Activated CD4-positive, alpha-beta T cell treated with anti-CD3 and anti-CD28 coated beads, Interleukin-2, amount 10 ng/mL, durations not matched to agents 7 days and 5 days (primary cell): ENCODE measurements around the gene TBL1X. TPM values are rescaled to one million over a fixed set of nuclear protein-coding genes. Genes with fewer than 3 reads are reported as not detected.
"Not testable (repeated sequence)": the region's sequence is repeated elsewhere in the genome, so short reads cannot be mapped to it uniquely, and the experiment has no call there.

Experiments used
- CTCF ChIA-PET: fragments of 350-600 bp; sonication (Branson Sonifier 250); formaldehyde crosslinking; loops from one replicate; lab custom pipeline; 2021; ENCODE audit warnings: antibody characterized with exemption; lab: Charles Lee
- POLR2A ChIA-PET: fragments of 350-600 bp; sonication (Branson Sonifier 250); formaldehyde crosslinking; loops from one replicate; lab custom pipeline; 2021; ENCODE audit warnings: antibody characterized with exemption; lab: Charles Lee
- DNase-seq: peaks from one replicate; pipeline ENCODE4 v3.0.0-alpha.2; 2020
- H3K27ac Mint-ChIP-seq: one replicate; pipeline ENCODE4 v1.8.0; 2021; ENCODE audit warnings: mild to moderate bottlenecking, moderate library complexity, mixed read lengths
- H3K27me3 Mint-ChIP-seq: one replicate; pipeline ENCODE4 v1.8.0; 2021; ENCODE audit warnings: mixed read lengths
- H3K36me3 Mint-ChIP-seq: one replicate; pipeline ENCODE4 v1.8.0; 2021; ENCODE audit warnings: low read depth, mixed read lengths
- H3K4me1 Mint-ChIP-seq: one replicate; pipeline ENCODE4 v1.8.0; 2021; ENCODE audit warnings: mixed read lengths
- H3K4me3 Mint-ChIP-seq: one replicate; pipeline ENCODE4 v1.8.0; 2021; ENCODE audit warnings: mild to moderate bottlenecking, moderate library complexity, mixed read lengths
- H3K9me3 Mint-ChIP-seq: one replicate; pipeline ENCODE4 v1.8.0; 2021; ENCODE audit warnings: mixed read lengths
- total RNA-seq, 2 experiments: library from RNA; stranded (reverse); gene quantifications; one replicate each; pipeline ENCODE4 v1.2.3, GENCODE V29; 2021

Gene TBL1X
- total RNA-seq, 2 experiments from 2014 or later, result 21.2 to 23.6 TPM

- Mint-ChIP-seq H3K27ac (peak overlapping the region; percentile 62), H3K4me1 (peaks cover 50% of the 10 kb centered on the region), H3K27me3 (no peaks in the 10 kb centered on the region), H3K9me3 (no peaks in the 10 kb centered on the region), H3K36me3 (peaks cover 12% of the 10 kb centered on the region), H3K4me3 (peak overlapping the region; percentile 76)
- ChIA-PET POLR2A (no interaction called here), CTCF (interaction anchor here (0.6 kb wide), 1 partner anchor 80 kb away, joined by 3 read pairs; no protein-coding TSS in a partner anchor)
- DNase-seq, result peak; percentile 15
Observed at GRCh38 chrX:9465380-9466123, 694 bp downstream of the TBL1X start.

- DNase-seq, result peak; percentile 16
- CTCF ChIA-PET, result no interaction called here
- POLR2A ChIA-PET, result no interaction called here
- no peaks in the 10 kb centered on the region for H3K9me3 Mint-ChIP-seq
- peak overlapping the region; percentile 80 for H3K27ac Mint-ChIP-seq
- peaks cover 49% of the 10 kb centered on the region for H3K4me1 Mint-ChIP-seq
- peaks cover 17% of the 10 kb centered on the region for H3K36me3 Mint-ChIP-seq
- peak overlapping the region; percentile 76 for H3K4me3 Mint-ChIP-seq
- H3K27me3 Mint-ChIP-seq, result no peaks in the 10 kb centered on the region
Observed at GRCh38 chrX:9466124-9466495, 1.3 kb downstream of the TBL1X start.

GRCh38 chrX:9466736-9467135 is 1.9 kb downstream of the TBL1X start:
- no peaks in the 10 kb centered on the region for H3K27me3 Mint-ChIP-seq
- H3K36me3 Mint-ChIP-seq, result peaks cover 21% of the 10 kb centered on the region
- CTCF ChIA-PET, result no interaction called here
- POLR2A ChIA-PET, result no interaction called here
- H3K4me1 Mint-ChIP-seq, result peaks cover 47% of the 10 kb centered on the region
- no peaks in the 10 kb centered on the region for H3K9me3 Mint-ChIP-seq
- no peak for DNase-seq
- peak overlapping the region; percentile 76 for H3K4me3 Mint-ChIP-seq
- peak overlapping the region; percentile 80 for H3K27ac Mint-ChIP-seq

- Mint-ChIP-seq H3K36me3 (peaks cover 24% of the 10 kb centered on the region), H3K27ac (no peak overlapping the region), H3K4me1 (peaks cover 44% of the 10 kb centered on the region), H3K9me3 (no peaks in the 10 kb centered on the region), H3K27me3 (no peaks in the 10 kb centered on the region), H3K4me3 (peak overlapping the region; percentile 76)
- no peak for DNase-seq
- POLR2A ChIA-PET, result no interaction called here
- CTCF ChIA-PET, result no interaction called here
Observed at GRCh38 chrX:9467146-9467545, 2.3 kb downstream of the TBL1X start.

- ChIA-PET POLR2A (no interaction called here), CTCF (no interaction called here)
- H3K27ac Mint-ChIP-seq, result no peak overlapping the region
- H3K4me3 Mint-ChIP-seq, result no peak overlapping the region
- H3K27me3 Mint-ChIP-seq, result no peaks in the 10 kb centered on the region
- H3K4me1 Mint-ChIP-seq, result peaks cover 38% of the 10 kb centered on the region
- no peaks in the 10 kb centered on the region for H3K9me3 Mint-ChIP-seq
- peaks cover 24% of the 10 kb centered on the region for H3K36me3 Mint-ChIP-seq
- DNase-seq, result no peak
Observed at GRCh38 chrX:9467751-9468150, 2.9 kb downstream of the TBL1X start.

- CTCF ChIA-PET, result no interaction called here
- Mint-ChIP-seq H3K36me3 (peaks cover 44% of the 10 kb centered on the region), H3K27ac (no peak overlapping the region), H3K4me3 (no peak overlapping the region), H3K9me3 (no peaks in the 10 kb centered on the region), H3K27me3 (no peaks in the 10 kb centered on the region), H3K4me1 (peaks cover 29% of the 10 kb centered on the region)
- no peak for DNase-seq
- POLR2A ChIA-PET, result interaction anchor here (0.6 kb wide), 1 partner anchor 12 kb away, joined by 4 read pairs; no protein-coding TSS in a partner anchor
Observed at GRCh38 chrX:9471571-9471985, 6.7 kb downstream of the TBL1X start.

- Mint-ChIP-seq H3K27me3 (no peaks in the 10 kb centered on the region), H3K4me1 (peaks cover 16% of the 10 kb centered on the region), H3K9me3 (no peaks in the 10 kb centered on the region), H3K27ac (no peak overlapping the region), H3K4me3 (no peak overlapping the region), H3K36me3 (peaks cover 37% of the 10 kb centered on the region)
- DNase-seq, result no peak
- POLR2A ChIA-PET, result no interaction called here
- CTCF ChIA-PET, result interaction anchor here (1.2 to 1.7 kb wide), 2 partner anchors 12 to 17 kb away, joined by 3 read pairs; no protein-coding TSS in a partner anchor
Observed at GRCh38 chrX:9473708-9474107, 8.8 kb downstream of the TBL1X start.

GRCh38 chrX:9475417-9475816 is 10.6 kb downstream of the TBL1X start:
- Mint-ChIP-seq H3K36me3 (peaks cover 40% of the 10 kb centered on the region), H3K4me1 (peaks cover 12% of the 10 kb centered on the region)
- POLR2A ChIA-PET, H3K27me3 Mint-ChIP-seq, DNase-seq, H3K27ac Mint-ChIP-seq, H3K9me3 Mint-ChIP-seq, H3K4me3 Mint-ChIP-seq: not testable (repeated sequence)
- CTCF ChIA-PET, result interaction anchor here (0.6 kb wide), 1 partner anchor 13 kb away, joined by 3 read pairs; no protein-coding TSS in a partner anchor

GRCh38 chrX:9475984-9476383 is 11.1 kb downstream of the TBL1X start:
- H3K4me1 Mint-ChIP-seq, result peaks cover 12% of the 10 kb centered on the region
- peaks cover 37% of the 10 kb centered on the region for H3K36me3 Mint-ChIP-seq
- no peak overlapping the region for H3K27ac Mint-ChIP-seq
- no peaks in the 10 kb centered on the region for H3K27me3 Mint-ChIP-seq
- ChIA-PET POLR2A (no interaction called here), CTCF (interaction anchor here (0.6 kb wide), 1 partner anchor 13 kb away, joined by 3 read pairs; no protein-coding TSS in a partner anchor)
- DNase-seq, result no peak
- no peak overlapping the region for H3K4me3 Mint-ChIP-seq
- H3K9me3 Mint-ChIP-seq, result peaks cover 1% of the 10 kb centered on the region

- Mint-ChIP-seq H3K36me3 (peaks cover 30% of the 10 kb centered on the region), H3K27me3 (no peaks in the 10 kb centered on the region), H3K27ac (no peak overlapping the region), H3K4me3 (no peak overlapping the region), H3K9me3 (peaks cover 2% of the 10 kb centered on the region), H3K4me1 (peaks cover 12% of the 10 kb centered on the region)
- no peak for DNase-seq
- ChIA-PET POLR2A (no interaction called here), CTCF (no interaction called here)
Observed at GRCh38 chrX:9476810-9477575, 12.1 kb downstream of the TBL1X start.

- ChIA-PET CTCF (no interaction called here), POLR2A (no interaction called here)
- Mint-ChIP-seq H3K9me3 (peaks cover 2% of the 10 kb centered on the region), H3K27me3 (no peaks in the 10 kb centered on the region), H3K4me1 (peaks cover 2% of the 10 kb centered on the region), H3K36me3 (peaks cover 19% of the 10 kb centered on the region), H3K27ac (no peak overlapping the region), H3K4me3 (no peak overlapping the region)
- DNase-seq, result no peak
Observed at GRCh38 chrX:9482408-9482807, 17.6 kb downstream of the TBL1X start.

- H3K27ac Mint-ChIP-seq, result no peak overlapping the region
- CTCF ChIA-PET, result interaction anchor here (0.5 to 0.6 kb wide), 2 partner anchors 11 to 230 kb away, joined by 3 read pairs; no protein-coding TSS in a partner anchor
- no peaks in the 10 kb centered on the region for H3K27me3 Mint-ChIP-seq
- H3K36me3 Mint-ChIP-seq, result peaks cover 19% of the 10 kb centered on the region
- H3K9me3 Mint-ChIP-seq, result peaks cover 2% of the 10 kb centered on the region
- no peak overlapping the region for H3K4me3 Mint-ChIP-seq
- no peak for DNase-seq
- H3K4me1 Mint-ChIP-seq, result peaks cover 2% of the 10 kb centered on the region
- POLR2A ChIA-PET, result interaction anchor here (0.6 kb wide), 1 partner anchor 11 kb away, joined by 4 read pairs; no protein-coding TSS in a partner anchor
Observed at GRCh38 chrX:9482837-9483236, 18.0 kb downstream of the TBL1X start.

- Mint-ChIP-seq H3K4me3 (no peak overlapping the region), H3K9me3 (peaks cover 2% of the 10 kb centered on the region), H3K4me1 (peaks cover 2% of the 10 kb centered on the region), H3K27ac (no peak overlapping the region), H3K36me3 (peaks cover 19% of the 10 kb centered on the region), H3K27me3 (no peaks in the 10 kb centered on the region)
- no peak for DNase-seq
- CTCF ChIA-PET, result interaction anchor here (0.5 to 0.6 kb wide), 2 partner anchors 10 to 231 kb away, joined by 3 read pairs; no protein-coding TSS in a partner anchor
- POLR2A ChIA-PET, result interaction anchor here (0.6 kb wide), 1 partner anchor 11 kb away, joined by 4 read pairs; no protein-coding TSS in a partner anchor
Observed at GRCh38 chrX:9483376-9483775, 18.5 kb downstream of the TBL1X start.
